Keratinocyte (primary cell): ENCODE measurements around the gene NCL. TPM values are rescaled to one million over a fixed set of nuclear protein-coding genes. Genes with fewer than 3 reads are reported as not detected.

Source experiments
- DNase-seq: peaks from one replicate; pipeline ENCODE4 v3.0.0-alpha.2; 2011; ENCODE audit warnings: low read depth, missing footprints, low spot score
- FAIRE-seq: peaks from 2 replicates; lab custom pipeline; 2011; peaks lifted over from hg19 to GRCh38; lab: Jason Lieb, UNC
- H2AFZ ChIP-seq: 2 replicates; pipeline ENCODE4 v1.6.0; 2012; ENCODE audit warnings: low read length, control low read depth, inconsistent platforms; ENCODE audit not compliant: control insufficient read depth
- H3K27ac ChIP-seq: 2 replicates; pipeline ENCODE4 v1.5.1; 2011; ENCODE audit warnings: low read length; ENCODE audit not compliant: control insufficient read depth, insufficient read depth
- H3K27me3 ChIP-seq: 3 replicates; pipeline ENCODE4 v1.6.0; 2011; ENCODE audit warnings: low read length; ENCODE audit not compliant: control insufficient read depth, insufficient read depth; ENCODE audit errors: extremely low read depth
- H3K36me3 ChIP-seq, 2 experiments: 2 replicates in 1 of 2; 3 replicates in 1 of 2; pipeline ENCODE4 v1.5.1; 2011; ENCODE audit warnings: low read length in 2 of 2, mild to moderate bottlenecking in 1 of 2; ENCODE audit not compliant: control insufficient read depth in 2 of 2, insufficient read depth in 2 of 2; ENCODE audit errors: extremely low read depth in 1 of 2
- H3K4me1 ChIP-seq: 3 replicates; pipeline ENCODE4 v1.5.1; 2011; ENCODE audit warnings: low read length; ENCODE audit not compliant: control insufficient read depth, insufficient read depth; ENCODE audit errors: extremely low read depth
- H3K4me2 ChIP-seq: 3 replicates; pipeline ENCODE4 v1.6.0; 2011; ENCODE audit warnings: low read depth, low read length; ENCODE audit not compliant: control insufficient read depth, insufficient read depth; ENCODE audit errors: extremely low read depth
- H3K4me3 ChIP-seq, 3 experiments: fragments of 200-600 bp in 1 of 3; sonication (generic) in 1 of 3; 2 replicates in 2 of 3; 3 replicates in 1 of 3; pipeline ENCODE4 v1.5.1; 2011 to 2016; ENCODE audit warnings: low read length in 3 of 3, mild to moderate bottlenecking in 3 of 3, control low read depth in 2 of 3, inconsistent platforms in 1 of 3, low read depth in 1 of 3, mixed read lengths in 1 of 3, mixed run types in 1 of 3, moderate library complexity in 1 of 3; ENCODE audit not compliant: control insufficient read depth in 2 of 3, insufficient read depth in 2 of 3; ENCODE audit errors: extremely low read depth in 1 of 3
- H3K79me2 ChIP-seq: 2 replicates; pipeline ENCODE4 v1.6.0; 2012; ENCODE audit warnings: low read length; ENCODE audit not compliant: control insufficient read depth, insufficient read depth
- H3K9ac ChIP-seq: 3 replicates; pipeline ENCODE4 v1.6.0; 2011; ENCODE audit warnings: low read length; ENCODE audit not compliant: control insufficient read depth, insufficient read depth; ENCODE audit errors: extremely low read depth
- H3K9me1 ChIP-seq: 3 replicates; pipeline ENCODE4 v1.6.0; 2011; ENCODE audit warnings: low read length; ENCODE audit not compliant: control insufficient read depth, insufficient read depth; ENCODE audit errors: extremely low read depth
- H3K9me3 ChIP-seq: 2 replicates; pipeline ENCODE4 v1.5.1; 2012; ENCODE audit warnings: low read depth, low read length; ENCODE audit not compliant: control insufficient read depth
- H4K20me1 ChIP-seq: 3 replicates; pipeline ENCODE4 v1.6.0; 2011; ENCODE audit warnings: low read length; ENCODE audit not compliant: control insufficient read depth, insufficient read depth; ENCODE audit errors: extremely low read depth
- CTCF ChIP-seq, 3 experiments: IDR thresholded peaks in 1 of 3; conservative IDR thresholded peaks in 1 of 3; optimal IDR thresholded peaks in 1 of 3; 2 replicates in 2 of 3; 3 replicates in 1 of 3; pipeline versions ENCODE3 to v1.5.1; 2011; ENCODE audit warnings: low read length in 3 of 3, mild to moderate bottlenecking in 3 of 3, moderate library complexity in 2 of 3, control low read depth in 1 of 3, inconsistent platforms in 1 of 3; ENCODE audit not compliant: insufficient read depth in 2 of 3; ENCODE audit errors: extremely low read depth in 1 of 3
- EZH2 ChIP-seq: IDR thresholded peaks from one replicate; pipeline ENCODE4 v1.6.1; 2012; ENCODE audit warnings: inconsistent platforms, mild to moderate bottlenecking, low read length, moderate library complexity
- dilution Hi-C: fragments of 300-500 bp; cut with MboI; formaldehyde crosslinking; loops from one replicate; pipeline ENCODE4 v1.7.0; 2020; ENCODE audit warnings: low sequenced_read_pairs; ENCODE audit not compliant: extremely low pct_ligation_motif_present
- polyA plus RNA-seq, 5 experiments: library from polyadenylated mRNA; depleted of rRNA in 3 of 5; stranded (reverse) in 3 of 5; stranded (forward) in 1 of 5; unstranded in 1 of 5; fragments of >200 nt; gene quantifications; 1 replicate in 1 of 5; 2 replicates in 3 of 5; 3 replicates in 1 of 5; pipeline versions ENCODE4 v1.2.1 to v1.2.3, GENCODE V29; 2011 to 2012; ENCODE audit warnings: missing spikeins in 2 of 5, low read depth in 1 of 5, low replicate concordance in 1 of 5

The NCL gene
- polyA plus RNA-seq, 1 donor (not counting 4 experiments of a cell fraction or from before 2014, with no cell fraction given): 247 TPM

- Histone ChIP-seq H4K20me1 (peaks cover 33% of the 10 kb centered on the region), H3K79me2 (peaks cover 39% of the 10 kb centered on the region), H3K4me3 (no peak overlapping the region), H3K4me2 (no peak overlapping the region), H3K9me1 (no peaks in the 10 kb centered on the region), H3K27me3 (no peaks in the 10 kb centered on the region), H3K36me3 (peaks cover 73 to 75% of the 10 kb centered on the region in 2 experiments), H3K9me3 (no peaks in the 10 kb centered on the region), H3K9ac (no peak overlapping the region), H3K27ac (no peak overlapping the region), H3K4me1 (peaks cover 11% of the 10 kb centered on the region), H2AFZ (no peak overlapping the region)
- no peak for FAIRE-seq
- dilution Hi-C loops: no loop called here
- no peak for DNase-seq
- TF ChIP-seq EZH2: no peak
- no peak for TF ChIP-seq CTCF (optimal IDR thresholded peaks at IDR 0.05 in 1 of 3, IDR thresholded peaks at IDR 0.05 in 1 of 3, conservative IDR thresholded peaks at IDR 0.05 in 1 of 3; ENCODE audit: extremely low read depth in 1 of 3, insufficient read depth in 2 of 3, low read length in 3 of 3)
Measured at GRCh38 chr2:231457101-231457500, 7.2 kb downstream of the NCL start.

GRCh38 chr2:231456295-231457004 is 7.8 kb downstream of the NCL start:
- Histone ChIP-seq H3K4me3 (no peak overlapping the region), H3K79me2 (peaks cover 33% of the 10 kb centered on the region), H3K27ac (no peak overlapping the region), H3K36me3 (peaks cover 71 to 72% of the 10 kb centered on the region in 2 experiments), H3K9me1 (no peaks in the 10 kb centered on the region), H3K4me2 (no peak overlapping the region), H3K27me3 (no peaks in the 10 kb centered on the region), H4K20me1 (peaks cover 27% of the 10 kb centered on the region), H2AFZ (no peak overlapping the region), H3K9ac (no peak overlapping the region), H3K4me1 (peaks cover 7% of the 10 kb centered on the region), H3K9me3 (no peaks in the 10 kb centered on the region)
- DNase-seq: no peak
- TF ChIP-seq EZH2: no peak
- TF ChIP-seq CTCF (optimal IDR thresholded peaks at IDR 0.05 in 1 of 3, IDR thresholded peaks at IDR 0.05 in 1 of 3, conservative IDR thresholded peaks at IDR 0.05 in 1 of 3; ENCODE audit: extremely low read depth in 1 of 3, insufficient read depth in 2 of 3, low read length in 3 of 3): no peak
- dilution Hi-C loops: no loop called here
- FAIRE-seq: no peak
